NCI-H526 (cell line): ENCODE measurements around the gene OCA2.
"Not testable (repeated sequence)": the region's sequence is repeated elsewhere in the genome, so short reads cannot be mapped to it uniquely, and the experiment has no call there.

ENCODE experiments used
- DNase-seq, 2 experiments: peaks; one replicate each; lab custom pipeline; 2025; lab: John Stamatoyannopoulos, UW

Gene OCA2

DNA sequence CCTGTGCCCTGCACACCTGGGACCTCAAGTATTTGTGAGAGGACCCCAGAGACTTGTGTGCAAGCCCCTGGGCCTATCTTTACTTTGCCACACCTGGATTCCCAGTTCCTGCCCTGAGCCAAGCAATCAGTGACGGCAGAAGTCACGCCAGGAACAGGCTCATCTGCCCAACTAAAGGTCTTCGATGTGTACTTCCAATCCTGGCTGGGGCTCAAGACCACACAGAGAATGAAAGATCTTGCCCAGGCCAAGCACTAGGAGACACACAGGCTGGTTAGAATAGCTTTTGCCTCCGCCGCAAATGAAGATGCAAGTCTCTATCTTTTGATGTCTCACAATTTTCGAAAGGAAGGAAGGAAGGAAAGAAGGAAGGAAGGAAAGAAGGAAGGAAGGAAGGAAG, 228.8 kb downstream of the OCA2 start:
- DNase-seq = no peak

DNA sequence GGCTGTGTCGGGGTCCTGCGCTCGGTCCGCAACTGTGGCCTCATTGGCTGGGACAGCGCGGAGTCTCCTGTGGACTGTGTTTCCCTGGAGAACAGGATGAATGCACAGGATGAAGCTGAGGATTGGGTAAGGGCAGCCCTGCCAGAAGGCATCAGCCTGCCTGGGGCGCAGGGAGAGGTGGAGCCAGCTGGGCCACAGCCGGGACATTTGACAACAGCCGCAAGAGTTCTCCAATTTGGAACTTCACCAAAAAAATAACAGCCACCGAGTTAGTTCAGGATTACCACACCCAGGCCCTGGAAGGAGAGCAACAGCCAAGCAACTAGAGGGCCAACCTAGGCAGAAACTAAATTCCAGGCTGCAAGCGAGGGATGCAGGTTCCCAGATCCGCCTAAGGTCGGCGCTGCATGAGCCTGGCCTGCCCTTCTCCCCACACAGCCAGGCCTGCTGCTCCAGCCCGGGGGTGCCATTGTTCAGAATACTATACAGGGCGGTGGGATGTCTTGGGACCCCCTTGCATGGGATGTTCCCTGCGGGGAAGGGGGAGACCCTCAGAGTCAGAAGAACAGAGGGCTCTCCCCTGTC, 229.3 kb downstream of the OCA2 start:
- DNase-seq = no peak

DNA sequence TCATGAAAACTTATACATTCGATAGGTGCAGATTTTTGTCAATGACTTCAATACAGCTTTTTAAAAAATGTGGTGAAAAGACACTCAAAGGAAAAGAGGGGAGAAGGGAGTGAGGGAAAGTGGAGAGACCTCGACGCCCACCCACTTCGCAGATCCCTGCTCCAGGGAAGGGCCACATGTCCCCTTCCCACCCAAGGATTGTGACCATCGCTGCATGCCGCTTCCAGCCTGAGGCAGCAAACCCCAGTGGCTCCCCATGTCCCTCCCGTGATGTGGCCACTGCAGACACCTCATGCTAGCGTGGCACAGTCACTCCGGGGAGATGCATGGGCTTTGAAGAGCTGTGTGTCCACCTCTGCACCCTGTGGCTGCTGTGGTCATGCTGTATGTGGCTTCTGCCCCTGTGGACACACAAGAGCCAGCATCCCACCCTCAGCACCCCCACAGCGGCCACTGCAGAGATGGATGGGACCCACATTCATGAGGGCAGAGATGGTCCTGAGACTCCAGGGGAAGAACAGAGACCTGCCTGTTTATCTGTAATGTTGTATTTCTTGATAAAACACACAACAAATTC, 230.2 kb downstream of the OCA2 start:
- no peak for DNase-seq

DNA sequence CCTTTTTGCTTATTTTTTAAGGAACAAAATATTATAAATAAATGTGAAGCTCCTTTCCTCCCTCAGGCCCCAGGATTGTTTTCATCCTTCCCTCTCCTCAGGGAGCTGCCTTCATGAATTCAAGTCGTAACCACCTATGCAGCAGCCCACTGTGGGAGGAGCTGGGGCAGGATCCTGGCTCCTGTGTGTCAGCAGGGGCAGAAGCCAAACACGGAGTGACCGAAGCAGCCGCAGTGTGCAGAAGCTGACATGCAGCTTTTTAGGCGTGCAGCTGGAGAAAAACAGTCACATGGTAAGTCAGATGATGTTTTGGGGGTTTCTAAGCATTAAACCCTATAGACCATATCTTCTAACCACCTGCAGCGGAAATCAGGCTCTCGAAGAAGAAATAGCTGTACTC, 231.3 kb downstream of the OCA2 start:
- DNase-seq = no peak

DNA sequence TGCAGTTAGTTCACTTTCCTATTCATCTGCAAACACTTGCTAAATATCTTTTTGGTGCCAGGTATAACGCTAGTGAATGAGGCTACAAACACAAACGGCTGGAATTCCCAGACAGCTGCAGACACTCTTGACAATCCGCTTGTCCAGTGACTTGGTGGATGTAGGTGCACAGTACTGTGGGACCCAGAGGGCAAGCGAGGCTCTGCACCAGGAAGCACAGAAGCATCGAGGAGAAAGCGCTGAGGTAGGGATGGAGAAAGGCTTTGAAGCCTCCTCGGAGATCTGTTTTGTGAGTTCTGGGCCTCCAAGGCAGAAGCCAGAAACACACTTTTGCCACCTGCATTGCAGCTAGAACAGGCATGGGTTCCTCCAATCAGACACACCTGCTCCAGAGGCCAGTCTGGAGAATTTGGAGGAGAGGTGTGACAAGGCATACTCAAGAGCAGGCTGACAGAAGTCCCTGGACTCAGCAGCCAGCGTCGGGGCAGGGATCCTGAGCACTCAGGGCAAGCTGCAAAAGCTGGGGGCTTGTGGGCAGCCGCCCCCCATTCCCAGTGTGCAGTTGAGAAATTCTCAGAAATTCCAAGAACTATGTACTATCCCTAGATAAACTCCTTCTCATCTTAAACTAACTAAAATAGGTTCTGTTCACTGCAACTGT, 232.5 kb downstream of the OCA2 start:
- DNase-seq = no peak

DNA sequence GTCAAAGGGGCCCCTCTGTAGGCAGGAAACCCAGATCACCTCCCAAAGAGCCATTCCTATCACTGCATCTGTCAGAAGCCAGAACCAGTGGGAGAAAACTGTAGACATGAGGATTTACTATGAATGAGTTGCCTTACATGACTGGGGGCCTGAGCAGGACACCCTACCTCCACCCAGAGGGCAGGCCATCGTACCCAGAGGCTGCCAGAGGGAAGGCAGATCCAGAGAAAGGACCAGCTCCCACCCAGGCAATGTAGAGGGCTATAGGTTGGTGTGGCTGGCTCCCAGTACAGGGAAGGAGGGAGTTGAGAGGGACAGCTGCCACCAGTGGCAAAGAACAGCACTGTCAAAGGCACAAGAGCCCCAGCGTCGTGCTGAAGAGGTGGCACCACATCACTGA, 233.2 kb downstream of the OCA2 start:
- DNase-seq = no peak

DNA sequence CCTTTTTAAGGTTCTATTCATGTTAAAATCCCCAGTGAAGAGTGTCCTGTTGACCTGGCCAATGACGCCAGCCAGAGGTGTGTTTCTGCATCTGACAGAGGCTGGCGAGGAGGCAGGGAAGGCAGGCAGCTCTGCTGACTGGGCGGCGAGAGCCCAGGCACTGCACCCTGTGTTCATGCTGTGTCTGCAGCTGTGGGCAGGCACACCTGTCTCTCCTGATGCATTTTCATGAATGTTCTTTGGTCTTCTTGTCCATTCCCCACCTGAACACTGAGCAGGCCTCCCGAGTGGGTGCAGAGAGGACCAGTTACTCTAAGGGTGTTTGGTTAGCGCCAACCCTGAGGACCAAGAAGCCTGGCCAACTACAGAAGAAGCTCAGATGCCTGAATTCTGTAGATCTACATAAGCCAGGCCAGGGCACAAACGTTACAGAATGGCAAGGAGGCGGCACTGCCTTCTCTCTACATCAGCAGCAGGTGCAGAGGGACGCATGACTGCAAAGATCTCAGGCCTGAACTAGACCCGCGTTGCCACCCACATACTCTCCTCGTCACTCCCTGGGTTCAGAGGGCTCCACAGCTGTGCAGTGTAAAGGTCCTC, 233.7 kb downstream of the OCA2 start:
- no peak for DNase-seq

DNA sequence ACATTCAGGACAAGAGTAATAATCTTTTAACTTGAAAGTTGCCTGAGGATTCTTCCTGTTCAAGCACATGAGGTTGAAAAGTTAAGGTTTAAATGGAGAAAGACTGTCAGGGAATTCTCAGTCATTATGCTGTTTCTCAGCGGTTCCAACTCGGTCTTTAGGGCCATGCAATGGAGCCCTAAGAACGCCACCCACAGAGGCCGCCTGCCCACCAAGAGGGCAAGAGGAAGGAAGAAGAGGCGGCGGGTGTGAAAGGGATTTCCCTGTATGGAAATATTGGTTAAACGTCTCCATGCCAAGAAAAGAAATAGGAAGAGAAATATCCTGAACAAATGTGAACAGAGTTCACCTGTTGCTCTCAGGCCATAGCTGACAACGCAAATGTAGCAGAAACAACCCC, 234.4 kb downstream of the OCA2 start:
- no peak for DNase-seq

DNA sequence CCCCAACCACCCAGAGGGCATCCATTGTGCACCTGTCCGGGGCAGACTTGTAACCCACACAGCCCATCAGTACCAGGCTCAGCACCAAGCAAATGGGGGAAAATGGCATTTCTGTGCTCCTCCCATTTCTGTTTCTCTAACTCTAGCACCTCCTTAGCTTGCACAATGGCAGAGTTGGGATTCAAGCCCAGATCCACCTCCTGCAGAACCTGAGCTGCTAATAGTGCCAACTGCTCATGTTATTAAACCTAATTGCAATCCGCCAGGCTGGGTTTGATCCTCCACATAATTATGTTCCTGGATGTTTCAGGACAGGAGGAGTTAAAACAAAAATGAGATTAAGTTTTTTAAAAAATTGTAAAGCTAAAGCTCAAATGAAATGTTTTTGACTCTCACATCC, 235.0 kb downstream of the OCA2 start:
- no peak for DNase-seq

DNA sequence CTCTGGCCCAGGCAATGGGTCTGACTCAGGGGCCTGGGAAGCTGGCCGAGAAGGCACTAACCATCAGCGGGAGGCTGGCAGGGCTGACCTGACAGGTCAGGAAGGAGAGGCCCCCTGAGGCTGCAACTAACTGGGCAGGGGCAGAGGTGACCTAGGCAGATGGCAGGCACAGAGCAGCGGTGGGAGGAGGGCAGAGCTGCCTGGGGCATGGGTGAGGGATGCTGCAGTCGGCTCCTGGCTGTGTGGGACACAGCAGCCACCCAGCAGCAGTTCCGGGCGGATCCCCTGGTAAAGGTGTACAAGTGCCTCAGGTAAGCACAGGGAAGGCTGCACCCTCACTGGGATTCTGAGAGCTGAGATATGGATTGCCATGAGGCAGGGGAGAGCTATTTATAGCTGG, 236.1 kb downstream of the OCA2 start:
- DNase-seq = no peak

DNA sequence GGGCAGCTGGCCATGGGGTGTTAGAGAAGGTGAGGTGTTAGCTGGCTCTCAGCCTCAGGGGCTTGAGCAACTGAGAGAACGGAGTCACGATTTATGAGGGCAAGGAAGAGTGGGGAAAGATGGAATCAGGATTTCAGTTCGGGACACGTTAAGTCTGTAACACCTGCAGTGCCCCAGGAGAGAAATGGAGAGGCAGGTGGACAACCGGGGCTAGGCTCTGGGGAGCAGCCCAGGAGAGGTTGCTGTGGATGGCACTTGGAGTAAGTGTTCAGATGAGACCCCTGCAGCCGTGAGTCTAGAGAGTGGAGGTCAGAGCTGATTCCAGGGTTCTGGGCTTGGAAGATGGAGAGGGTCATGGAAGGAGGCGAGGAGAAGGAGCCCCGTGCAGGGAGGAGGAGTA, 237.9 kb downstream of the OCA2 start:
- no peak for DNase-seq

DNA sequence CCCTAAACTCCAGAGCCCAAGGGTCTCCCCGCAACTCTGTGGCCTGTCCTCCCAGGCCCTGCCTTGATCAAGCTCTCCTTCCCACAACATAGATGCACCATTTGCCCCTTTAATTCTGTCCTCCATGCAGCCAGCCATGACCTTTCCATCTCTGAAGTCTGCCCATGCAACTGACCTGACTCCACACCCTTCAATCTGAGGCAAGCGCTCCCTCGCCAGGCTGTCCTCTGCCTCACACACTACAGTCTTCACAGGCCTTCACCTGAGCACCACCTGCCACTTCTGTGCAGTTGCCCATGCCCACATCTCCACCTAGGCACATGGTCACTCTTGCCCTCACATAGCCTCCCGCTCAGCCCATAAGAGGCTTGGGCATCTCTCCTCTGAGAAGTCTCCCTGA, 244.0 kb downstream of the OCA2 start:
- DNase-seq = no peak

DNA sequence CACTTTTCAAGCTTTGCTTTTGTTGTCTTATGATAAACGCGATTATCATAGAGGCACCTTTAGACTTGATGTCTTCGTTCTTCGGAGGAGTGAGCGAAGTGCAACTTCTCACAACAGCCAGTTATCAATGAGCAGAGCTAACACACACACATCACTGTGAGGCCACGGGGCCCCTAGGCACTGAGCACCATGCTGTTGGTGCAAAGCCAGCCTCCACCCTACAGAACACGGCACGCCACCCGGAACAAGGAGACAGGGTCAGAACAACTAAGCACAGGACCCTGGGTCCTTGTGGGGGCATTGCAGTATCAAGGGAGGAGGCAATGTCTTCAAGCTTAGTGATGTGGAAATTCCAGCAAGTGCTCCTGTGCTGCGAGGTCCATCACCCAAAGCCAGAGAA, 244.5 kb downstream of the OCA2 start:
- DNase-seq = no peak

DNA sequence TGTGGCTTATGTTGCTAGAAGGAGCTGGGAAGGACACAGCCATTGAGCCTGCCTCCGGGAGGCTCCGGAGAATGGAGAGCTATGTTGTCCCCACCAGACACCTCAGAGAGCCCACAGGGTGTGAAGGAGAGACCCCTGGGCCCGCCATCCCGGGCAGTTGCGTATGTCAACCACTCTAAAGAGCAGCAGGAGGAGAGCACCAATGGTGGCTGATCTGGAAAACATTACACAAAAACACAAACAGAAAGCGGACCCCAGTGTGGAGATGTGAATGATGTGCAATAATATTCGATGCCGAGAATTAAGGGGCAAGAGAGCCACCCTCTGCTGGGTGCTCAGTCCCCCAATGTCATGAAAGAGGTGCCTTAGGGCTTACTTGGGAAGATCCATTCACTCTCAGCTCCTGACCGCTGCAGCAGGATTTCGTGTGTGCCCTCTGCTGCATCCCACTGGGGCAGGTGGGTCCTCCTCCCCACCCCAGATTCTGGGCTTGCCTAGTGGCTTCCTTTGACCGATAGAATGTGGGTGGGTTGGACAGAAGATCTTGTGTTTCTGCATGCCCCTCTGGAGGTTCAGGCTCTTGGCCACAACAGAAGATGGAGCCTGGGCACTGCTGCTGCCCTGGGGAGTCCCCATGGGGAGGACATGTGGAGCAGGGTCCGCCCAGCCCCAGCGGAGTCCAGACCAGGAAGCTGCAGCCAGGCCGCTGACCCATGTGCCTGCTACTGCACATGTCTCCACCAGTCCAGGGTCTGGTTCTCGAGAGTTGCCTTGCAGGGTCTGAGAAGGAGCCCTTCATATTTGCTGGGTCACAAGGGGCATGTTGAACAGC, 245.3 kb downstream of the OCA2 start:
- no peak for DNase-seq

DNA sequence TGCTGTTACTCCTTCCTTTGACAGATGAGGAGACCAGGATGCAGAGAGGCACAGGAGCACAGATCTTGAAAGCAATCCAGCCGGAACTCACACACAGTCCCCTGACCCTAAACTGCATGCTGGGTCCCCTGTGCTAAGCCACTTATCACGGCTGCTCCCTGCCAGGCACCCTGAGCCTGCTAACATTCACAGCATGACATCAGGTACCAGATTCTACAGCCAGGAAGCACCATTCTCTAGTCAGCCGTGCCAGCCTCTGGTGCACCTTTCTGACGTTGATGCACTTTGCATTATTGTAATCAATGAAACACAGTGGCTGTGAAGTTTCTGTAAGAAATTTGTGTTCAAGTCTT, 247.3 kb downstream of the OCA2 start:
- no peak for DNase-seq

DNA sequence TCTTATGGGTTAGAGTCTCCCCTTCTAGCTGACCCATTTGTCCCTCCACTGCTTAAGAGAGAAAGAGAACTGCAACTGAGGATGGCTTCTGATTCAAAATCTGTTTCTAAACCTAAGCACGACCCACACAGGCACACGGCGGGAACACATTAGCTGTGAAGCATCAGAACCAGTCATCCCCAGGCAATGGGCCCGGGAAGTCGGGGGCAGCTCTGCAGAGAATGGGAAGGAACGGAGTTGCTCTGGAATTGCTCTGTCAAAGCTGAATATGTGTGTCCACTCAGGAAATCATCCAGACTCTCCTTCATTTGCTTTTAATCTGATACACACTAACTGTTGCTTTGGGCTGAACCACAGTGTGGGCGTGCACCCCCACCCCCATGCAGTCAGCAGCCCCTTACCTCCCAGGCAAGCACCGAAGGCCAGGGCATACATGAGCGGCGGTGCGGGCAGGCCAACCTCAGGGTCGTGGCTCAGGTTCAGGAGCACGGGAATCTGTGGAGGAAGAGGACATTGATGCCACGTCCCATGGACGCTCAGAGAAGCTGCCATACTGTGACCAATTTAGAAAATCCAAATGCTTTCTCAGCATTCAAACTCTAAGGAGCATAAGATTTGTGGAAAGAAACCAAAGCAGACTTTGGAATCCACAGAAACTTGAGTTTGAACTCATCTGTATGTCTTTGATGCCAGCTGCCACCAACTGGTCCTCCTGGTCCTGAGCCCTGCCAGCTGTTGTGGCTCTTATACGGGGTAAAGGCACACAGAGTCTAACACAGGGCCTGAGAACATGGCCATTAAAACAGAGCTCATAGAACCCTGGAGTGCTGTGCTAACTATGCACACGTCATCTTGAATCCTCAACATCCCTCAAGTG, 247.9 kb downstream of the OCA2 start:
- no peak for DNase-seq

DNA sequence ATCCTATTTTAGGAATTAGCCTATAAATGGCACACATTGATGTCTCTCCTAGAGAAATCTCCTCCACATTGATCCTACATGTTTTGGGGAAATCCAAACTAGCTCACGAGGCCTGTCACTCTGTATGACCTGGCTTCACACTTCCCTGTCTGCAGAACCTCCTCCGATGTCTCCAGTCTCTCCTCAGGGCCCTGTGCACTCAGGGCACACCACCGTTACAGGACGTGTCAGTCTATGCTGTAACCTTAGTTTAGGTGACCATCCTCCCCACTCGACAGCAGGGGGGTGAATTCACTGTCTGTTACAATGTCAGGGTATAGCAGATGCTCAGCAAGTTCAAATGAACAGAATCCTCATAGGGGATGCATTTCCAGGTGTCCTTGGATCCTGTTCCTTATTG, 249.1 kb downstream of the OCA2 start:
- DNase-seq = no peak

DNA sequence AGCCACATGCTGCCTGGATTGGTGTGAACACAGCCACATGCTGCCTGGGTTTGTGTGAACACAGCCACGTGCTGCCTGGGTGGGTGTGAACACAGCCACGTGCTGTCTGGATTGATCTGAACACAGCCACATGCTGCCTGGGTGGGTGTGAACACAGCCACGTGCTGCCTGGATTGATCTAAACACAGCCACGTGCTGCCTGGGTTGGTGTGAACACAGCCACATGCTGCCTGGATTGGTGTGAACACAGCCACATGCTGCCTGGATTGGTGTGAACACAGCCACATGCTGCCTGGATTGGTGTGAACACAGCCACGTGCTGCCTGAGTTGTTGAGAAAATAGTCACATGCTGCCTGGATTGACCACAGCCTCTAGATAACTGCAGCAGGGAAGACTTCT, 250.2 kb downstream of the OCA2 start:
- not testable (repeated sequence) for DNase-seq

DNA sequence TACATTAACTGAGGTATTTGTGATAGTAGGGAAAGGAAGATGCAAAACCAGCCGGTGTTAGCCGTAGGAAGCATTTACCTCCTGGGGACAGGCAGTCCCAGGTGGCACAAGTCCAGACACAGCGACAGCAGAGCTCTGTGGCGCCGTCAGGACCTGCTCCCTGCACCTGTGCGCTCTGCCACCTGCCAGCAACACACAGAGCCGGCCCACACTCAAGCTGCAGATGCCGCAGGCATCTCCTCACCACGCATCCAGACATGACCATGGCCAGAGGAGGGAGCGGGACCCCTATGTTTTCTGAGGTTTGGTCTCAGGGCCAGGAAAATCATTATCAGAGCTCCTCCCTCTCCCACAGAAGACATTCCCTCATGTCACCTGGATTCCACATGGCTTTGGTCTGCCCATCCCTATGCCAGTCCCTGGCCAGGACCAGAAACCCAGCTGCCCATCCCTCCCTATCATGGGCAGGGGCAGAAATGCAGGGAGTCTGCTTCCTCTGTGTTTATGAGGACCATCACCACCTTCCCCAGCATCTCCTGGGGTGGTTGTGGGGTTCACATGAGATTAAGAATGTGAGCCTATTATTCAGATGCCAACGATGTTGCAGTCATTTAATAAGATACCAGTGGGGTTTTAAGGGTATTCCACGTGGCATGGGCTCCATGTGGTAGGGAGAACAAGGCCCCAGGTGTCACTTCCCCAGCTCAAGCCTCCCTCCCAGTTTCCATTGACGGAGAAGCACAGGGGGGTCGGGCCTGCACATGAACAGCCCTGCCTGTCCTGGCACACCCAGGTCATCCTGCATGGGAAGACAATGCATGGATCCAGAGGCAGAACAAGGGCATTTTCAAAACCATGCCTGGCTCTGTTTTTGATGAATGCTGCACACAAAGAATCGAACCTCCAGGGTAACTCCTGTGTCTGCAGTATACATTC, 251.1 kb downstream of the OCA2 start:
- DNase-seq = no peak

DNA sequence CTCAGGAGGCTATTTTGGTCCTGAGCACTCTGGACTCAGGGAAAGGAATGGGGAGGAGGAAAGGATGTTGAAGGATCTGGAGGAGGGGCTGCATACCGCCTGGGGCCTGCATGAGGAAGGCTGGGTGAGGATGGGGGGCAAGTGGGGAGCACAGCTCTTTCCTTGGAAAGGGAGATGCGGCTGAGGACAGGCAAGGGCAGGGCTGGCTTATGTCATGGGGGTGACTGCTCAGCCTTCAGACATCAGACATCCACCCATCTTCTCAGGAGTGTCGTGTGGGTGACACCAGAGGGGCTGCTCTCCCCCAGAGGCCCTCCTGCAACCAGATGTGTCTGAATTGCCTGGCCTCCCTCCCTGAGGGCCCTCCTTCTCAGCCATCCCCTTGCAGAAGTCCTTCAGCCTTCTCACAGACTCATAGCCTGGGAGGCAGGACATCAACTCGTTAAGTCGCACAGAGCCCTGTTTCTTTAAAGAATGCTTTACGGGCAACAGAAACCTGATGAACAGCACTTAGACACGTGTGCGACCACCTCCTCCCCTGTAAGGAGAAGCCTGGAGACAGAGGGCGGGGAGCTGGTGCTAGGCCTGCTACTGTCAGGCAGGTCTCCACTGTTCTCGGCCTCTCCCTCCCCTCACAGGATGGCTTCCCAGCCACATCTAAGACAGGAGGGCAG, 252.3 kb downstream of the OCA2 start:
- no peak for DNase-seq
